Vagina (tissue), 2 donors: ENCODE data around the gene MAT2B. TPM values are rescaled to one million over a fixed set of nuclear protein-coding genes. Genes with fewer than 3 reads are reported as not detected.

Experiments
- DNase-seq, 2 donors: peaks; one replicate each; pipeline ENCODE4 v3.0.0-alpha.2; 2017; ENCODE audit errors: extremely low spot score in 2 of 2
- H3K27ac ChIP-seq: fragments of 200-600 bp; sonication (generic); one replicate; pipeline ENCODE4 v1.5.1; 2019
- H3K27me3 ChIP-seq: fragments of 200-600 bp; sonication (generic); one replicate; pipeline ENCODE4 v1.5.1; 2019
- H3K36me3 ChIP-seq, 2 donors: fragments of 200-600 bp; sonication (generic); one replicate each; pipeline ENCODE4 v1.5.1; 2017 to 2019
- H3K4me1 ChIP-seq: fragments of 200-600 bp; sonication (generic); one replicate; pipeline ENCODE4 v1.5.1; 2019
- H3K4me3 ChIP-seq, 2 donors: fragments of 200-600 bp; sonication (generic); 1 replicate in 1 of 2; 2 replicates in 1 of 2; pipeline ENCODE4 v1.5.1; 2016 to 2019
- H3K9me3 ChIP-seq: fragments of 200-600 bp; sonication (generic); one replicate; pipeline ENCODE4 v1.5.1; 2019
- CTCF ChIP-seq, 3 experiments: fragments of 450-650 bp in 2 of 3; fragments of 200-600 bp in 1 of 3; sonication (generic) in 1 of 3; IDR thresholded peaks; one replicate each; pipeline ENCODE4 v1.5.1; 2017 to 2019; ENCODE audit warnings: antibody characterized with exemption in 3 of 3, mild to moderate bottlenecking in 2 of 3, moderate library complexity in 2 of 3
- POLR2A ChIP-seq, 2 donors: fragments of 450-650 bp; IDR thresholded peaks; one replicate each; pipeline ENCODE4 v1.6.1; 2017; ENCODE audit warnings: antibody characterized with exemption in 2 of 2, mild to moderate bottlenecking in 2 of 2, moderate library complexity in 2 of 2
- POLR2AphosphoS5 ChIP-seq, 2 donors: sonication (generic); formaldehyde crosslinking; IDR thresholded peaks; one replicate each; pipeline ENCODE4 v1.9.0; 2017; ENCODE audit warnings: antibody characterized with exemption in 2 of 2, mild to moderate bottlenecking in 2 of 2, low read depth in 1 of 2; ENCODE audit not compliant: insufficient read depth in 1 of 2
- intact Hi-C: fragments of 100-400 bp; cut with DNase I; formaldehyde crosslinking; loops from one replicate; pipeline ENCODE4 v1.15.1; 2023
- total RNA-seq: library from RNA; depleted of rRNA; stranded (reverse); fragments of >200 nt; gene quantifications from one replicate; pipeline ENCODE4 v1.2.3, GENCODE V29; 2016

Gene MAT2B
- total RNA-seq, 1 donor from 2014 or later: 38.3 TPM

GRCh38 chr5:163459462-163459818 is 46.0 kb upstream of the MAT2B start:
- intact Hi-C loops: loop anchor here (10.0 kb wide), 1 partner anchor 45 kb away; the partner anchor contains the start of gene MAT2B
- no peaks in the 10 kb centered on the region for H3K36me3 ChIP-seq
- peaks cover 30% of the 10 kb centered on the region for H3K4me1 ChIP-seq
- no peaks in the 10 kb centered on the region for H3K9me3 ChIP-seq
- TF ChIP-seq POLR2A (IDR thresholded peaks at IDR 0.05): no peak
- no peak for TF ChIP-seq CTCF (IDR thresholded peaks at IDR 0.05)
- TF ChIP-seq POLR2AphosphoS5 (IDR thresholded peaks at IDR 0.05; ENCODE audit: insufficient read depth in 1 of 2, low read depth in 1 of 2): no peak
- H3K27me3 ChIP-seq: no peaks in the 10 kb centered on the region
- H3K4me3 ChIP-seq: peak overlapping the region; percentile 75 to 89
- peak overlapping the region; percentile 93 for H3K27ac ChIP-seq
- DNase-seq: no peak

- intact Hi-C loops: loop anchor here (10.0 kb wide), 1 partner anchor 45 kb away; the partner anchor contains the start of gene MAT2B
- peak; percentile 99 for DNase-seq
- Histone ChIP-seq H3K9me3 (no peaks in the 10 kb centered on the region), H3K27me3 (no peaks in the 10 kb centered on the region), H3K36me3 (no peaks in the 10 kb centered on the region), H3K4me3 (peak within 1 kb of the TSS; percentile 75 to 89), H3K27ac (peak within 1 kb of the TSS; percentile 93), H3K4me1 (peaks cover 30% of the 10 kb centered on the region)
- peak; percentile 89 to 95 for TF ChIP-seq POLR2AphosphoS5 (IDR thresholded peaks at IDR 0.05; ENCODE audit: insufficient read depth in 1 of 2, low read depth in 1 of 2)
- TF ChIP-seq POLR2A (IDR thresholded peaks at IDR 0.05): peak in 1 of 2 donors; percentile 61
- TF ChIP-seq CTCF (IDR thresholded peaks at IDR 0.05): no peak
Observed at GRCh38 chr5:163459819-163460561, 45.4 kb upstream of the MAT2B start, which contains the start of gene NUDCD2. NUDCD2 (minus strand) TSS chr5:163460102; CDS start chr5:163460050, 52 bp downstream.

GRCh38 chr5:163460562-163461171 is 44.8 kb upstream of the MAT2B start, which contains the start of gene HMMR:
HMMR (plus strand) TSS chr5:163460632; CDS start chr5:163460693, 61 bp downstream.
- Histone ChIP-seq H3K27me3 (no peaks in the 10 kb centered on the region), H3K4me1 (peaks cover 30% of the 10 kb centered on the region), H3K36me3 (no peaks in the 10 kb centered on the region), H3K27ac (peak within 1 kb of the TSS; percentile 93), H3K9me3 (no peaks in the 10 kb centered on the region), H3K4me3 (peak within 1 kb of the TSS; percentile 75 to 89)
- DNase-seq: no peak
- TF ChIP-seq POLR2A (IDR thresholded peaks at IDR 0.05) (no peak), POLR2AphosphoS5 (IDR thresholded peaks at IDR 0.05; ENCODE audit: insufficient read depth in 1 of 2, low read depth in 1 of 2) (no peak)
- intact Hi-C loops: no loop called here

GRCh38 chr5:163463063-163463435 is 42.4 kb upstream of the MAT2B start:
- no peak for DNase-seq
- H3K27ac ChIP-seq: no peak overlapping the region
- no peaks in the 10 kb centered on the region for H3K9me3 ChIP-seq
- H3K4me3 ChIP-seq: no peak overlapping the region
- no peaks in the 10 kb centered on the region for H3K27me3 ChIP-seq
- H3K36me3 ChIP-seq: no peaks in the 10 kb centered on the region
- peaks cover 28% of the 10 kb centered on the region for H3K4me1 ChIP-seq
- intact Hi-C loops: no loop called here
- TF ChIP-seq POLR2A (IDR thresholded peaks at IDR 0.05): no peak
- TF ChIP-seq CTCF (IDR thresholded peaks at IDR 0.05): no peak
- TF ChIP-seq POLR2AphosphoS5 (IDR thresholded peaks at IDR 0.05; ENCODE audit: insufficient read depth in 1 of 2, low read depth in 1 of 2): no peak

- TF ChIP-seq POLR2A (IDR thresholded peaks at IDR 0.05) (no peak), POLR2AphosphoS5 (IDR thresholded peaks at IDR 0.05; ENCODE audit: insufficient read depth in 1 of 2, low read depth in 1 of 2) (no peak), CTCF (IDR thresholded peaks at IDR 0.05) (no peak)
- Histone ChIP-seq H3K4me3 (no peak overlapping the region), H3K27me3 (no peaks in the 10 kb centered on the region), H3K36me3 (no peaks in the 10 kb centered on the region), H3K27ac (no peak overlapping the region), H3K4me1 (no peaks in the 10 kb centered on the region), H3K9me3 (no peaks in the 10 kb centered on the region)
- DNase-seq: no peak
- intact Hi-C loops: no loop called here
Observed at GRCh38 chr5:163467682-163468081, 37.7 kb upstream of the MAT2B start.
